T47D (cell line): Measurements from ENCODE around the gene AQP4.

Experiments
- DNase-seq, 2 experiments: peaks; one replicate each; pipeline versions ENCODE4 v3.0.0 to v3.0.0-alpha.2; 2011 to 2012; ENCODE audit warnings: low read depth in 1 of 2, low spot score in 1 of 2
- JUND ChIP-seq: IDR thresholded peaks from 2 replicates; pipeline ENCODE4 v1.6.1; 2012; ENCODE audit warnings: low read depth
- in situ Hi-C: cut with HindIII; loops from 2 replicates; pipeline ENCODE4 v1.10.0; 2016; ENCODE audit warnings: low sequenced_read_pairs, low pct_unique_long_range_greater_than_20kb

The AQP4 gene

GRCh38 chr18:26865557-26865956, at the start of gene AQP4:
Gene AQP4, minus strand, starts transcription at chr18:26865707. Its CDS starts 18 bp downstream, at chr18:26865689.
- peak in 1 of 2 experiments; percentile 21 for DNase-seq
- in situ Hi-C loops, result no loop called here
- TF ChIP-seq JUND, result no peak

GRCh38 chr18:26911840-26912239, 46.3 kb upstream of the AQP4 start:
- no peak for DNase-seq
- TF ChIP-seq JUND, result no peak
- in situ Hi-C loops, result no loop called here

- DNase-seq, result no peak
- TF ChIP-seq JUND, result no peak
- in situ Hi-C loops, result no loop called here
These were observed 44.2 kb upstream of the AQP4 start for GRCh38 chr18:26909599-26910290.

- DNase-seq, result no peak
- TF ChIP-seq JUND, result no peak
- in situ Hi-C loops, result no loop called here
These were observed 43.4 kb upstream of the AQP4 start for GRCh38 chr18:26908906-26909305.

- in situ Hi-C loops, result no loop called here
- DNase-seq, result no peak
These were observed 36.8 kb upstream of the AQP4 start for GRCh38 chr18:26902291-26902690.

GRCh38 chr18:26901020-26901419, 35.5 kb upstream of the AQP4 start:
- no peak for TF ChIP-seq JUND
- no peak for DNase-seq
- in situ Hi-C loops, result no loop called here

More at GRCh38 chr18:26902291-26902690, 36.8 kb upstream of the AQP4 start:
- no peak for TF ChIP-seq JUND

GRCh38 chr18:26894426-26894825, 28.9 kb upstream of the AQP4 start:
- TF ChIP-seq JUND, result no peak
- no peak for DNase-seq
- in situ Hi-C loops, result no loop called here

- no peak for TF ChIP-seq JUND
- in situ Hi-C loops, result no loop called here
- DNase-seq, result no peak
These were observed 28.5 kb upstream of the AQP4 start for GRCh38 chr18:26893996-26894395.

GRCh38 chr18:26888259-26888658, 22.8 kb upstream of the AQP4 start:
- no peak for DNase-seq
- TF ChIP-seq JUND, result no peak
- in situ Hi-C loops, result no loop called here

- in situ Hi-C loops, result no loop called here
- no peak for TF ChIP-seq JUND
- DNase-seq, result no peak
These were observed 9.6 kb upstream of the AQP4 start for GRCh38 chr18:26875040-26875654.

GRCh38 chr18:26874283-26874682, 8.8 kb upstream of the AQP4 start:
- in situ Hi-C loops, result no loop called here
- no peak for DNase-seq
- no peak for TF ChIP-seq JUND

GRCh38 chr18:26869640-26870039, 4.1 kb upstream of the AQP4 start:
- TF ChIP-seq JUND, result no peak
- in situ Hi-C loops, result no loop called here
- DNase-seq, result no peak

GRCh38 chr18:26868968-26869586, 3.6 kb upstream of the AQP4 start:
- no peak for TF ChIP-seq JUND
- in situ Hi-C loops, result no loop called here
- no peak for DNase-seq

- no peak for TF ChIP-seq JUND
- in situ Hi-C loops, result no loop called here
- DNase-seq, result no peak
These were observed 2.0 kb upstream of the AQP4 start for GRCh38 chr18:26867471-26867870.
